Measurements from ENCODE around the gene CLDN5. TPM values are rescaled to one million over a fixed set of nuclear protein-coding genes. Genes with fewer than 3 reads are reported as not detected.

Gene CLDN5
- total RNA-seq, 3 donors from 2014 or later, result 65.0 to 301 (median 65.1) TPM

DNA sequence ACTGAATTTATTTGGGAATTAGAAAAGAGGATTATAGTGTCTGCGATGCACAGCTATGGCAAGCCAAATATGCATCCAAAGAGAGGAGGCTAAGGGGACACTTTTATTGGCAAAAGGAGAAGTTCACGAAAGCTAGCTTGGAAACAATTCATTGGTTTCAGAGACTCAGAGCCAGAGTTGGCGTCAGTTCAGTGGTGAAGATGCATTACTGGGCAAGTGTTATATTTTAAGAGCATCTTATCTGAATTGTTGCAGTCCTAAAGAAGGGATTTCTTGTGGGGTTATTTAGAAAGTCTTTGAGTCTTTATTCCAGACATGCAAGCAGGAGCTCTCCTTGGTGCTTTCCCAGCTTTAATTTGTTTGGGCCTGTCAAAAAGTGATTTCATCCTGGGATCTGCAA lies 15.0 kb downstream of the CLDN5 start:
- intact Hi-C loops (cut with DNase I; ENCODE audit: low total_unique reads), result no loop called here

DNA sequence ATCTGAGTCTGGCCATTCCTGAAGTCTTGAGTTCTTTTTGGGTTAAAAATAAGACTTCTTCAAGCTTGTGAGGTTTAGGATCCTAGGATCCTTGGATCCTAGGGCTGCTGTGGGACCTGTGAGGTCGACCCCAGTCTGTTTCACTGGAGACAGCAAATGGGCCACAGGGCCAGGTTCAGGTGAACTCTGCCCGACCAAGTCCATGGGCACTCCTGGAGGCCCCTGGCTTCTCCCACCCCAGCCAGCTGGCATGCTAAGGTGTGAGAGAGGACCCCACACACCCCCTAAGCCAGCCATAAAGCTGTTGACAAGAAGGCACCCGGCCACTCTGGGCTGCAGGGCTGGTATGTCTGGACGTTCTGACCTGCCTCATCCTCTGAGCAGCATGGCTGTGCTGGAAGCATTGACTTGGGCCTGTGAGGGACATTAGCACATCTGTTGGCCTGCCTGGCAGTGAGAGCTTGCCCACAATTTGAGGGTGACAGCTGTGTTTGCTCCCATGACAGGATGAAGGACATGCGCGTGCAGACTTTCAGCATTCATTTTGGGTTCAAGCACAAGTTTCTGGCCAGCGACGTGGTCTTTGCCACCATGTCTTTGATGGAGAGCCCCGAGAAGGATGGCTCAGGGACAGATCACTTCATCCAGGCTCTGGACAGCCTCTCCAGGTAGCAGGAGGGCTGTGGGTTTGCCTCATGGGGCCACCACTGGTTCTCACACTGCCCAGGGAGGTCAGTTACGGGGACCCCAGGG lies 16.0 kb downstream of the CLDN5 start:
- H3K27me3 ChIP-seq, result no peaks in the 10 kb centered on the region
- no peak for DNase-seq (ENCODE audit: low spot score in 2 of 2)
- H3K4me1 ChIP-seq, result no peaks in the 10 kb centered on the region
- H3K36me3 ChIP-seq, result no peaks in the 10 kb centered on the region
- intact Hi-C loops (cut with DNase I; ENCODE audit: low total_unique reads), result no loop called here
- TF ChIP-seq POLR2AphosphoS5 (IDR thresholded peaks at IDR 0.05), result no peak
- TF ChIP-seq POLR2A (IDR thresholded peaks at IDR 0.05), result no peak
- TF ChIP-seq CTCF (IDR thresholded peaks at IDR 0.05), result no peak
- no peak overlapping the region for H3K4me3 ChIP-seq
- H3K27ac ChIP-seq, result no peak overlapping the region
- no peaks in the 10 kb centered on the region for H3K9me3 ChIP-seq

More for the DNA sequence above, 15.0 kb downstream of the CLDN5 start:
- Histone ChIP-seq H3K27ac (no peak overlapping the region), H3K4me1 (no peaks in the 10 kb centered on the region), H3K36me3 (no peaks in the 10 kb centered on the region), H3K27me3 (no peaks in the 10 kb centered on the region), H3K4me3 (no peak overlapping the region), H3K9me3 (peaks cover 0 to 4% of the 10 kb centered on the region in 2 donors)
- DNase-seq (ENCODE audit: low spot score in 2 of 2), result no peak
- TF ChIP-seq CTCF (IDR thresholded peaks at IDR 0.05) (no peak), POLR2A (IDR thresholded peaks at IDR 0.05) (no peak), POLR2AphosphoS5 (IDR thresholded peaks at IDR 0.05) (no peak)

DNA sequence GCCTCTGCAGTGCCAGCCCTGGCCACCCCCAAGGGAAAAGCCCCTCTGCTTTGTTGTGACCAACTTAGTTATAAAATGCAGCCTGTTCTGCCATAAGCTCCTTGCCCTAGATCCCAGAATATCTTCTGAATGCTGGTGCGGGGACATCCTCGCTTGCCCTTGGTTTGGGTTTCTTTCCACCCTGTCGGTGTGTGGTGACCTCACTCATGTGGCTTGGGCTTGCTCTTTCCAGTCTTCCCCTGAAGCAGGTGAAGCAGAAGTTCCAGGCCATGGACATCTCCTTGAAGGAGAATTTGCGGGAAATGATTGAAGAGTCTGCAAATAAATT lies 16.7 kb downstream of the CLDN5 start:
- H3K9me3 ChIP-seq, result no peaks in the 10 kb centered on the region
- H3K27me3 ChIP-seq, result no peaks in the 10 kb centered on the region
- no peaks in the 10 kb centered on the region for H3K36me3 ChIP-seq
- no peak for DNase-seq (ENCODE audit: low spot score in 2 of 2)
- H3K27ac ChIP-seq, result no peak overlapping the region
- no peak overlapping the region for H3K4me3 ChIP-seq
- no peak for TF ChIP-seq POLR2AphosphoS5 (IDR thresholded peaks at IDR 0.05)
- TF ChIP-seq CTCF (IDR thresholded peaks at IDR 0.05), result no peak
- no peak for TF ChIP-seq POLR2A (IDR thresholded peaks at IDR 0.05)
- intact Hi-C loops (cut with DNase I; ENCODE audit: low total_unique reads), result no loop called here
- H3K4me1 ChIP-seq, result no peaks in the 10 kb centered on the region

DNA sequence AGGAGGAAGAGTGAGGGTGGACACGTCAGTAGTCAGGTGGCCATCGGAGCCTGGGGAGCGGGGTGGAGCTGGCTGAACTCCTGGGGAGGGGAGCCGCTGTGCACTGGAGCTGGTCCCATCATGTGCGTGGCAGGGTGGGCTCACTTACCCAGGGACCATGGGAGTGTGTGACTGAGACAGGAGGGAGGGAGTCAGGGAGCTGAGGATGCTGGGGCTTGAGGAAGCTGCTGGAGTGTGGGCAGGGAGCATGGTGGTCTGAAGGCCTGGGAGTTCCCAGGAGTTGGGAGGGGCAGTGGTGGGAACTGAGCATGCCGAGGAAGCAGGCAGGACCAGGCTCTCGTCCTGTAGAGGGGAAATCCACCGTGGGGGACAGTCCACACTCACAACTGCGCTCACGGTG lies 18.0 kb downstream of the CLDN5 start:
- TF ChIP-seq POLR2AphosphoS5 (IDR thresholded peaks at IDR 0.05), result no peak
- TF ChIP-seq POLR2A (IDR thresholded peaks at IDR 0.05), result no peak
- no peak for TF ChIP-seq CTCF (IDR thresholded peaks at IDR 0.05)
- Histone ChIP-seq H3K27ac (no peak overlapping the region), H3K36me3 (no peaks in the 10 kb centered on the region), H3K4me1 (no peaks in the 10 kb centered on the region), H3K27me3 (no peaks in the 10 kb centered on the region), H3K9me3 (no peaks in the 10 kb centered on the region), H3K4me3 (no peak overlapping the region)
- intact Hi-C loops (cut with DNase I; ENCODE audit: low total_unique reads), result loop anchor here (1.0 kb wide), 1 partner anchor 10 kb away; no protein-coding TSS in a partner anchor
- DNase-seq (ENCODE audit: low spot score in 2 of 2), result no peak

DNA sequence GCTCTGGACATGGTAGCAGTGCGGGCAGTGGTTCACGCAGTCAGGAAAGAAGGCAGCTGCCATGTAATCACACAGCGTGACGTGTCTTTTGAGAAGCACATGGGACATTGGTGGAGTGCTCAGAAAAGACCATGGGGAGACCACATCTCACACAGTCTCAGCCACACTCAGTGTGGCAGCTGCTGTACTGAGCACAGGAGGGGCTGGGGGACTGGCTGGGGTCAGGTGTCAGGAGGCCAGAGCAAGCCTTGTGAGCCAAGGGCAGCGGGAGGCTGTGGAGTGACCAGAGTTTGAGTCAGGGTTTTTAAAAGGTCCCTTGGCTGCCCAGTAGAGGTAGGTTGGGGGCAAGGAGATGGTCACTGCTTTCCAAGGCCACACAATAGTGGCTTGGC lies 18.5 kb downstream of the CLDN5 start:
- TF ChIP-seq POLR2A (IDR thresholded peaks at IDR 0.05) (no peak), CTCF (IDR thresholded peaks at IDR 0.05) (no peak), POLR2AphosphoS5 (IDR thresholded peaks at IDR 0.05) (no peak)
- no peaks in the 10 kb centered on the region for H3K27me3 ChIP-seq
- H3K27ac ChIP-seq, result no peak overlapping the region
- H3K9me3 ChIP-seq, result no peaks in the 10 kb centered on the region
- H3K4me3 ChIP-seq, result no peak overlapping the region
- intact Hi-C loops (cut with DNase I; ENCODE audit: low total_unique reads), result loop anchor here (1.0 kb wide), 1 partner anchor 9 kb away; no protein-coding TSS in a partner anchor
- H3K4me1 ChIP-seq, result no peaks in the 10 kb centered on the region
- no peak for DNase-seq (ENCODE audit: low spot score in 2 of 2)
- no peaks in the 10 kb centered on the region for H3K36me3 ChIP-seq
